Stimulated activated CD8-positive, alpha-beta memory T cell treated with anti-CD3 and anti-CD28 coated beads, Interleukin-15, amount 100 ng/mL, for 4 hours (primary cell): ENCODE measurements around the gene PCBD1.

Experiments used
- DNase-seq, 2 donors: peaks; one replicate each; pipeline ENCODE4 v3.0.0-alpha.2; 2020; ENCODE audit warnings: low read depth in 2 of 2

PCBD1 gene

GRCh38 chr10:70834021-70834420 lies 54.3 kb downstream of the PCBD1 start:
- no peak for DNase-seq

- DNase-seq = no peak
Measured at GRCh38 chr10:70833601-70834000, 54.8 kb downstream of the PCBD1 start.
